Brain microvascular endothelial cell (primary cell): ENCODE measurements around the gene GPRASP1.

Source experiments
- DNase-seq: peaks from one replicate; pipeline ENCODE4 v3.0.0-alpha.2; 2020
- H3K27ac ChIP-seq: fragments of 250-450 bp; sonication (Bioruptor Pico); 2 replicates; pipeline ENCODE4 v1.5.1; 2020; ENCODE audit warnings: mild to moderate bottlenecking, moderate library complexity
- H3K27me3 ChIP-seq: fragments of 250-450 bp; sonication (Bioruptor Pico); replicated peaks from 2 replicates; pipeline ENCODE4 v1.5.1; 2020; ENCODE audit warnings: mild to moderate bottlenecking
- H3K36me3 ChIP-seq: fragments of 250-450 bp; sonication (Bioruptor Pico); replicated peaks from 2 replicates; pipeline ENCODE4 v1.5.1; 2020; ENCODE audit warnings: mild to moderate bottlenecking
- H3K4me3 ChIP-seq: 2 replicates; pipeline ENCODE4 v1.5.1; 2011; ENCODE audit warnings: low read depth, mild to moderate bottlenecking, control low read depth, low read length, moderate library complexity
- in situ Hi-C: cut with HindIII; loops from 2 replicates; pipeline ENCODE4 v1.10.0; 2017; ENCODE audit warnings: low sequenced_read_pairs, low pct_ligation_motif_present
- TF ChIP-seq, protein P1 (sequence below): IDR thresholded peaks from 2 replicates; pipeline ENCODE4 v1.5.1; 2011; ENCODE audit warnings: low read depth, mild to moderate bottlenecking, moderate library complexity, low read length, control low read depth, inconsistent platforms; ENCODE audit errors: missing control alignments

GPRASP1 gene

DNA sequence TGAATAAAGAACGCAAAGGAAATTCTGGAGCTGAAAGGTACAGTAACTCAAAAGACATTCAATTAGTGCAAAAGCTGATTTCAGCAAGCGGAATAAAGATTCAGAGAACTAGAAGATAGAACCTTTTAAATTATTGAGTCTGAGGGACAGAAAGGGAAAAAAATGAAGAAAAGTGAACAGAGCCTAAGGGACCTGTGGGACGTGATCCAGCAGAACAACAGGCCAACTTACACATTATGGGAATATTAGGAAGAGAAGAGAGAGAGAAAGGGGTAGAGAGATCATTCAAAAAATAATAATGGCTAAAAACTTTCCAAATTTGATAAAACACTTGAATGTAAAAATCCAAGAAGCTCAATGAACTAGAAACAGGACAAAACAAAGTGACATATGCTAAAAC is 43.5 kb downstream of the GPRASP1 start:
- TF ChIP-seq, protein P1, sequence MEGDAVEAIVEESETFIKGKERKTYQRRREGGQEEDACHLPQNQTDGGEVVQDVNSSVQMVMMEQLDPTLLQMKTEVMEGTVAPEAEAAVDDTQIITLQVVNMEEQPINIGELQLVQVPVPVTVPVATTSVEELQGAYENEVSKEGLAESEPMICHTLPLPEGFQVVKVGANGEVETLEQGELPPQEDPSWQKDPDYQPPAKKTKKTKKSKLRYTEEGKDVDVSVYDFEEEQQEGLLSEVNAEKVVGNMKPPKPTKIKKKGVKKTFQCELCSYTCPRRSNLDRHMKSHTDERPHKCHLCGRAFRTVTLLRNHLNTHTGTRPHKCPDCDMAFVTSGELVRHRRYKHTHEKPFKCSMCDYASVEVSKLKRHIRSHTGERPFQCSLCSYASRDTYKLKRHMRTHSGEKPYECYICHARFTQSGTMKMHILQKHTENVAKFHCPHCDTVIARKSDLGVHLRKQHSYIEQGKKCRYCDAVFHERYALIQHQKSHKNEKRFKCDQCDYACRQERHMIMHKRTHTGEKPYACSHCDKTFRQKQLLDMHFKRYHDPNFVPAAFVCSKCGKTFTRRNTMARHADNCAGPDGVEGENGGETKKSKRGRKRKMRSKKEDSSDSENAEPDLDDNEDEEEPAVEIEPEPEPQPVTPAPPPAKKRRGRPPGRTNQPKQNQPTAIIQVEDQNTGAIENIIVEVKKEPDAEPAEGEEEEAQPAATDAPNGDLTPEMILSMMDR, result no peak
- Histone ChIP-seq H3K4me3 (no peak overlapping the region), H3K36me3 (no peaks in the 10 kb centered on the region), H3K27ac (no peak overlapping the region), H3K27me3 (no peaks in the 10 kb centered on the region)
- DNase-seq, result no peak
- in situ Hi-C loops, result no loop called here

DNA sequence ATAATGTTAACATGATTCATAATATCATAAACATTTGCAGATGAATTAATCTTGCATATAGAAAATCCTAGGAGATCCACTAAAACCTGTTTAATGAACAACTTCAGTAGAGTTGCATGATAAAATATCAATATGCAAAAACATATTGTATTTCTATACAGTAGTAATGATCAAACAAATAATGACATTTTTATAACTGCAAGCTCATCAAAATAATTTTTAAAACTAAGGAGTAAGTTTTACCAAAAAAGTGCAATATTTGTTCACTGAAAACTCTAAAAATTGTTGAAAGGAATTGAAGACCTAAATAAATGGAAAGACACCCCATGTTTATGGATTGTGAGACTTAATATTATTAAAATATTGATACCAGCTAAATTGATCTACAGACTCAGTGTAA is 45.0 kb downstream of the GPRASP1 start:
- in situ Hi-C loops, result no loop called here
- Histone ChIP-seq H3K36me3 (no peaks in the 10 kb centered on the region), H3K4me3 (no peak overlapping the region), H3K27ac (no peak overlapping the region), H3K27me3 (no peaks in the 10 kb centered on the region)
- TF ChIP-seq, protein P1, result no peak
- DNase-seq, result no peak

DNA sequence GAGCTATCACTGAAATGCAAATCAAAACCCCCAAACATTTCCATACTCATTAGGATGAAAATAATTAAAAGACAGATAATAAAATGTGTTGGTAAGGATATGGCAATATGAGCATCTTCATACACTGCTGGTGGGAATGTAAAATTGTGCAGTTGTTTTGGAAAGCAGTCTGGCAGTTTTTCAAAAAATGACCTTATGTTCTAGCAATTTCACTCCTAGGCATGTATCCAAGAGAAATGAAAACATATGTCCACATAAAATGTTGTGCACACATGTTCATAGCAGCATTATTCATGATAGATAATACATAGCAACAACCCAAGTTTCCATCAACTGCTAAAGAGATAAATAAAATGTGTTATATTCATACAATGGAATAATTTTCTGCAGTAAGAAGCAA is 46.2 kb downstream of the GPRASP1 start:
- no peaks in the 10 kb centered on the region for H3K27me3 ChIP-seq
- H3K36me3 ChIP-seq, result no peaks in the 10 kb centered on the region
- H3K27ac ChIP-seq, result no peak overlapping the region
- DNase-seq, result peak; percentile 26
- H3K4me3 ChIP-seq, result no peak overlapping the region
- in situ Hi-C loops, result no loop called here
- TF ChIP-seq, protein P1, result no peak
